Glomerular visceral epithelial cell (primary cell): Measurements from ENCODE around the gene CLCF1.

ENCODE experiments used
- DNase-seq: peaks from one replicate; pipeline ENCODE4 v3.0.0-alpha.2; 2016; ENCODE audit errors: extremely low spot score

The CLCF1 gene

DNA sequence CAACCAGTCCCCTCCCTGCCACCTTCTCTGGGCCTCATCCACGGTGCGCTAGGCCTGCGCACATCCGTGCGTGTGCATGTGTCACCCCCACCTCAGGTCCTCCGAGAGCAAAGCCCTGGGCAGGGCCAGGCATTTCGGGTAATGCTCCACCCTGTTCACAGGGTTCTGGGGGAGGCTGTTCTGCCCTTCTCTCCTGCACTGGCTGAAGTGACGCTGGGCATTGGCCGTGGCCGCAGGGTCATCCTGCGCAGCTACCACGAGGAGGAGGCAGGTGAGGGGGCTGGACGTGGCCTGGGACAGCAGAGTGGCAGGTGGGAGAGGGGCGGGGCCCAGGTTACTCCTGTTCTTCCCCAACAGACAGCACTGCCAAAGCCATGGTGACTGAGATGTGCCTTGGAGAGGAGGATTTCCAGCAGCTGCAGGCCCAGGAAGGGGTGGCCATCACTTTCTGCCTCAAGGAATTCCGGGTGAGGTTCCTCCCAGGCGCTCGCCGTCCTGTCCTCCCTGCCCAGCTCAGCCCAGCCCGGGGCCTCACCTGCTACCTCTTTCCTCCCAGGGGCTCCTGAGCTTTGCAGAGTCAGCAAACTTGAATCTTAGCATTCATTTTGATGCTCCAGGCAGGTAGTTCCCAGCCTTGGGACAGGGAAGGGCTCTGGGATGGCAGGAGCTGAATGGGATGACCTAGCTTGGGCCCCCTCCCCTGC is 22.3 kb upstream of the CLCF1 start:
- no peak for DNase-seq

DNA sequence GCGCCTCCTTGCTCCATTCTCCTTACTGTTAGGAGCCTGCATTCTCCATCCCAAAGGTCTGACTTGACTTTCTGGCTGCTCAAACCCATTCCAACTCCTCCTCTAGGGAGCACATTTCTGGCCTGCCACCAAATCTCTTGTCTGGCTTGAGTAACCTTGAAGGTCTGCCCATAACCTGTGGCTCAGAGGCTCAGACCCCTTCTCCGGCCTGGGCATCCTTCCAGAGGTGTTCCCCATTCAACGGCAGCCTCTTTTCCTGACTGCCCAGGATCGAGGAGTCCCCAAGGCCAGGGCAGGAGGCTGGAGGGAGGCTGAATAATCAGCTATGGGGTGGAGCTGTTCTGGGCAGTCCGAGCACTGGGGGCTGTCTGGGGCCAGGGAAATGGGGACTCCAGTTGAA is 20.6 kb upstream of the CLCF1 start:
- DNase-seq, result no peak

DNA sequence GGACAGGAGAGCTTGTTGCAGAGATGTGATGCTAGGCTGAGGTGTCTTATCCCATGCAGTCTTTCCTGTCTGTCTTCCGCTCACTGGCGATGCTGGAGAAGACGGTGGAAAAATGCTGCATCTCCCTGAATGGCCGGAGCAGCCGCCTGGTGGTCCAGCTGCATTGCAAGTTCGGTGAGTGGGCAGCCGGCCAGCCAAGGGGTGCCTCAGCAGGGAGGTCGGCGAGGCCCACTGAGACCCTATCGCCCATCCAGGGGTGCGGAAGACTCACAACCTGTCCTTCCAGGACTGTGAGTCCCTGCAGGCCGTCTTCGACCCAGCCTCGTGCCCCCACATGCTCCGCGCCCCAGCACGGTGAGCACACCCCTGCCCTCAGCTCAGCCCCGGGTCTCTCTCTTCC is 20.0 kb upstream of the CLCF1 start:
- no peak for DNase-seq

DNA sequence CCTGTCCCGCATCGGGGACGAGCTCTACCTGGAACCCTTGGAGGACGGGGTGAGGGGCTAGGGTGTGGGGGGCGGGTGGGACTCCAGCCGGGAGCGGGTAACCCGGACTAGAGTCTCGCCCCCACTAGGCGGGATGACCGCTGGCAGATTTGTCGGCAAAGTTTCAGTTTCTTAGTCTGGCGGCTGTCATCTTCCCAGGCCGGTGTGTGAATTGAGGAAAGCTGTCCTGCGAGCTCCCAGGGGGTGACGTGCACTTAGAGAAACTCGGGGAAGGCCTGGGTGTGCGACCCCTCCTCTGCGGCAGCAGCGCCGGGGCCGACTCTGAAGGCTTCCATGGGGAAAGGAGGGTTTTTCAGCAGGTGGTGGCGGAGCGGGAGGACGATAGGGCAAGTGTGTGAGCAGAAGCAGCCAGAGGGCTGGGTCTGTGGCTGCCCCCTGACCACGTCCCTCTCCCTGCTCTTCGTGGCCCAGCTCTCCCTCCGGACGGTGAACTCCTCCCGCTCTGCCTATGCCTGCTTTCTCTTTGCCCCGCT is 18.9 kb upstream of the CLCF1 start:
- DNase-seq, result no peak

DNA sequence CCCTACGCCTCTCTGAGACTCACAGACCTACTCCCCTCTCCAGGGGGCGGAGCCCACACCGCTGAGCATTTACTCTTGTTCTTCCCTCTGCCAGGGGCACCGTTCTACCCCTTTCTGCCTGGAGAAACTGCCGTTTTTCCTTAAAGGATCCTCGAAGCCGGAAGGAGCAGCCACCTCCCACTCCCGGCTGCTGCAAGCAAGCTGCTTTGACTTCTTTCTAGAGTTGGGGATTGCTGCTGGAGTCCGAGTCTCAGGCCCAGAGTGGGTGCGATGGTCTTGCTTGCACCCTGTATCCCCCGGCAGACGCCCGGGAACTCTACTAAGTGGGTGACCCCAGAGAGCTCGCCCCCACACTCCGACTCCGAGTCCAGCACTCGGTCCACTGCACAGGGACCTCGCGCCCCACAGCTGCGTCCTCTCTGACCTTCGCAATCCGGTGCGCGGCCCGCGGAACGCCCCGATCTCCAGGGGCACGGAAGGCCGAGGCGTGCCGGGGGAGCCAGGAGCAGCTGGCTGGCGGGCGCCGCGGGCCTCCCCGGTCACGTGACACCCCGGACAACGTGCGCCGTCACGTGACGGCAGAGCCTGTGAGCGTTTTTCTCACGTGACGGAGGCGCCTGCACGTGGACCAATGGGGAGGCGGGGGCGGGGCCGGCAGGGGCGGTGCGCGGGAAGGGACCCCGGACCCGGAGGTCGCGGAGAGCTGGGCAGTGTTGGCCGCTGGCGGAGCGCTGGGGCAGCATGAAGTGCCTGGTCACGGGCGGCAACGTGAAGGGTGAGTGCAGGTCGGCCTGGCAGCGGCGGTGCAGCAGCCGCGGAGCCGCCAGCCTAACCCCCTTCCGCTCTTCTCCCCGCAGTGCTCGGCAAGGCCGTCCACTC is 18.1 kb upstream of the CLCF1 start, which contains the start of gene RAD9A:
TSS of gene RAD9A (plus strand) at position 683 of the 879 bp plus-strand sequence. CDS start at position 742, 59 bp downstream.
- peak; percentile 92 for DNase-seq

DNA sequence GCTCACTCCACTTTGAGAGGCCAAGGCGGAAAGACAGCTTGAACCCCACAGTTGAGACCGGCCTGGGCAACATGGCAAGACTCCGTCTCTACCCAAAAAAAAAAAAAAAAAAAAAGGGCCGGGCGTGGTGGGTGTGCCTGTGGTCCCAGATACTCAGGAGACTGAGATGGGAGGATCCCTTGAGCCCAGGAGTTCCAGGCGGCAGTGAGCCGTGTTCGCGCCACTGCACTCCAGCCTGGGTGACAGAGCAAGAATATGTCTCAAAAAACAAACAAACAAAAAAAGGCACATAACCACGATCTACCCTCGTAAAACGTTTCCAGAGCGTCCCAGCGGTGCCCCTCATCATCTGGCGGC is 17.5 kb upstream of the CLCF1 start:
- DNase-seq, result no peak

DNA sequence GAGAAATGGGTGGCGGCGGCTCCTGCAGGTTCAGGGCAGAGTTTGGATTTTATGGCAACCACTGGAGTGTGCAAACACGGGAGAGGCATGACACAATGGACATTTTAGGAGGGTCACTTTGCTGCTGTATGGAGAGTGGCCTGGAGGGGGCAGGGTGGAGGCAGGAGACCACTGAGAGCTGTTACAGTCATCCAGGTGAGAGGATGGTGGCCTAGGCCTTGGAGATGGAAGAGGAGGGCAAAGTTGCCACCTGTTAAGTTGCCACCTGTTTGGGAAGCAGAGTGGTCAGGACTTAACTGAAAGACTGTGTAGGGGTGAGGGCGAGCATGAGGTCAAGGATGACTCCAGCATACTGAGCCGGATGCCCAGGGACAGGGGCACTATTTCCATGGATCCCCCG is 16.1 kb upstream of the CLCF1 start:
- DNase-seq, result no peak

DNA sequence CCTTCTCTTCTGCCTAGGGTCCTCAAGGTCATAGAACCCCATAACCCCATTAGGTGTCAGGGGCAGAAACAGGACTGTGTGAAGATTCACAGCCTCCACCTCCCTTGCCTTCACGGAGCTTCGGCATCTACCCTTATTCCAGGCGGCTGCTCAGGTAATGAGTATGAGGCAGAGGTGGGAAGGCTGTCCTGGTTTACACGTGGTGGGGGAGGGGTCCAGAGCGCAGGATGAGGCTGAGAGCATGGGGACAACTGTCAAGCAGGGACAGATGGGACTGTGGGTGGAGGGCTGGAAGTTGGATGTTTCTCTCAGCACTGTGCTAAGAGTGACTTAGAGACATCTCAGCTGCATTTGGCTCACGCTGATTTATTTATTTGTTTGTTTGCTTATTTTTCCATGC is 14.1 kb upstream of the CLCF1 start:
- no peak for DNase-seq

DNA sequence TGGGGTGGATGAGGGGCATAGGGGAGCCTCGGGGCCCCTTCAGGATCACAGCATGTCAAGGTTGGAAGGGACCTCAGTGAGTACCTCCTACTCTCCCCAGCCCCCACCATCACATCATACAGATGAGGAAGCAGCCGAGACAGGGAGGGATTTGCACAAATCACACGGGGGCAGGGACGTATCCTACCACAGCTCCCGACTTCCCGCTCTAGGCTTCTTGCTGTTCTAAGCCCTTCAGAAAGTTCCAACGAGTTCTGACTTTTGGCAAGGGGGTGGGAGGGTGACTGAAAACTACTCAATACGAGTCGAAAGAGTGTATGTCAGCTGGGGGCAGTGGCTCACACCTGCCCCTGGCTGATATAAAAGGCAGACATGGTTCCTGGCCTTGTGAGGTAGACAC is 13.7 kb upstream of the CLCF1 start:
- DNase-seq, result no peak

DNA sequence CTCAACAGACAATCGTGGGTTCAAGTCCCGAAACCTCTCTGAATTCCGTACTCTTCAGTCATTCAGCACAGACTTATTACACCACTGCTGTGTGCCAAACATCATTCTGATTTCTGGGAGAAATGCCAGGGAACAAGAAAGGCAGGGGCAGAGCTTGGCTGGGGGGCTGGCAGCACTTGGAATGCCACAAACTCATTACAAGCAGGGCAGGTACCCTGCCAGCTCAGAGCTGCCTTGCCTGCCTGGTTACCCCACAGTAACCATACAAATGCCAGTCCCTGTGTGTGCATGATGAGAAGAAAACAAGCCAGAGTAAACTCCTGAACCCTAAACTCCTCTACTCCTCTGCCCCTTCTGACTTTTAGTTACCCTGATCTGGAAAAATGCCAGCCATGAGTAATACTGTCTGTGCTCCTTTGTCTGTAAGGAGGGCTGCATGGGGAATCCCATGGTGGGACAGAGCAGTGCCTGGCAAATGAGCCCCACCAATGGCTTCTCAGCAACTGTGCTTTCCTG is 11.5 kb upstream of the CLCF1 start:
- DNase-seq, result peak; percentile 86

DNA sequence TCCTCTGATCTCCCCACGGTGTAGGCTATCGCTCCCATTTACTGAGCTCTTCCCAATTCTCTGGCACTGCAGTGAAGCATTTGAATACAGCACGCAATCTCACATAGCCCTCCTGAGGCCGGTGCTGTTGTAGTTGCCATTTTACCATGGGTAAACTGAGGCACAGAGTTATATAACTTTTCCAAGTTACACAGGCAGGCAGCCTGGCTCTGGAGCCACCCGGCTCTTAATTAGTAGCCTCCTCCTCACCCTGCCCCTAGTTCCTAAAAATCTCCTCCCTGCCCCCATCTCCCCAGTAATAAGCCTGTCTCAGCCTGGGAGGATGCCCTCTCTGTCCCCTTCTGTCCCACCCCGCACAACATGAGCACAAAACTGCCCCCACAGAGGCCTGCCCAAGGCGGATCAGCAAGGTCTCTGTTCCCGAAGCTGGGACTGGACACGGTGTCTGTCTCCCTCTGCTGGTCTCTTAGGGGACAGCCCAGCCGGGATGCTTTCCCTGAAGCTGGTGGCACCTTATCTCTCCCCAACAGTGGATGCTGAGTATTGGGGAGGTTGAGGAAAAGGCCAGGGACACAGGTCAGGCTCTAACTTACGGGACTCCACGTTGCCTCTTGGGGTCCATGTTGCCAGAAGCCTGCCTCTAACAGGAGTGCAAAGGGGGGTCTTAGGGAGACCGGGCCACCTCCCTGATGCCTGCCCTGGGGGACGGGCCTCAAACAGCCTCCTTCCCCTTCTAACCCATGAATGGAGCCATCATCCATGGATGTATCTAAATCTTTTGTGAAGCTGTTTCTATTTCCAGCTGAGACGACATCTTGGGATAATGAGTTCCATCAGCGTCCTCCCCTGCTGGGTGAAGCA is 9.1 kb upstream of the CLCF1 start:
- DNase-seq, result peak; percentile 79

DNA sequence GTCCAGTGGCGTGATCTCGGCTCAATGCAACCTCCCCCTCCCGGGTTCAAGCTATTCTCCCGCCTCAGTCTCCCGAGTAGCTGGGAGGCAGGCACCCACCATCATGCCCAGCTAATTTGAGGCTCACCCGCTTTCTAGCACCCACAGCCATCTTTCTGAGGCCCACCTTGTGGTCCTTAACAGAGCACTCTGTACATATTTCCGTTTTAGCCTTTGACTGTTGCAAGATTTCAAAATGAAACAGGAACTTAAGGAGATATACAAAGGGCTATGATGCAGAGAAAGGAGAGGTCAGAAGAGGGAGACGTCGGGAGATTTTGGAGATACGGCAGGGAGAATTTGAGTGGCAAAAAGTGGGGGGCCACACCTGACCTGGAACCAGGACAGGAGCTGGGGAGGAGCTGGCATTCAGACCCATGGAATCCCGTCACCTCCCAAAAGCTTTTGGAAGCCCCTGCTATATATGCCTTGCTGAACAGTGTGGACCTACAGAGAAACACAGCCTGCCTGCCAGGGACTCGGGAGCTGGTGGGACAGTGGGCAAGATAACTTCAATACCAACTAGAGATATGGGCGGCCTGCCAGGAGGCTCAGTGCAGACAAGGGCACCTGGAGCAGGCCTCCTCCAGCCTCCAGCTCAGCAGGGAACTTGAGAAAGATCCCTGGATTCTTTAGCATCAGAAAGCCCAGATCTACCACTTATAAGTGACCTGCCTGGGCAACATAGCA is 8.0 kb upstream of the CLCF1 start:
- DNase-seq, result no peak

DNA sequence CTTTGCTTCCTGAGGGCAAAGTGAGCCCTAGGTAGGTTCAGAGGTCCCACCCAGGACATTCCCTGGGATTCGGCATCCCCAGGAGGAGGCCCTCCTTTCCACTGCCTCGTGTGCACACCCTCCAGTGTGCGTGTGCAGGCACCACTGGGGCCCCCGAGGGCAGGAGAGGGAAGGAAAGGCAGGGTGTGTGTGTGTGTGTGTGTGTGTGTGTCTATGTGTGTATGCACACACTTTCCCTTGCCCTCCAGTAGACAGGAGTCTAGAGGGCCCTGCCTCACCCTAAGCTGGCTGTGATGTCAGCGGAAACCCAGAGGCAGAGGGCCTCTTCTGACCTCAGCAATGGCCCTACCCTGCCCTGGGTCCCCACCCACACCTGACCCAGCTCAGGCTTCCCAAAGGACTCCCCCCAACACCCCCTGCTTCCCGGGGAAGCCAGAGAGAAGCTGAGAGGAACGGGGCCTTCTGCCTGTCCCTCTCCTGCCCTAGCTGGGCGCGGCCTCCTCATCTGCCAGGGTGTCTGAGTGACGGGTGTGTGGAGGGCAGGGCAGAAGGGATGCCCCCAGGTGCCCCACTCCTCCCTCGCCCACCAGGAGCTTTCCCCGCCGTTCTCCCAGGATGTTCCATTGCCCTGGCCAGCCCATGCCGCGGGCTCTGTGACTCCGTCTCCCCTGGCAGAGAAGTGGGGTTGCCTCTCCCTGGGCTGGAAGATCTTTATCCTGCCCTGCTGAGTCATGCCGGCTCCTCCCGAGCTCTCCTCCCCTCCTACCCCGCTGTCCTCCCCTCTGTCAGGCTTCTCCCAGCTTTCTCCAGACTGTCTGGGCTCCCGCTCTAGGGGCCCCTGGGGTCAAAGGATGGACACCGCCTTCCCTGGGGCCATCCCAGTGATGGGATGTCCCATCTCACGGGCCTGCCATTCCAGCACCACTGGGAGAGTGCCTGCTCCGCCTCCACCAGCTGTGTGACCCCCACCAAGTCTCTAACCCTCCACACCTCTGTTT is 6.0 kb upstream of the CLCF1 start:
- DNase-seq, result no peak

DNA sequence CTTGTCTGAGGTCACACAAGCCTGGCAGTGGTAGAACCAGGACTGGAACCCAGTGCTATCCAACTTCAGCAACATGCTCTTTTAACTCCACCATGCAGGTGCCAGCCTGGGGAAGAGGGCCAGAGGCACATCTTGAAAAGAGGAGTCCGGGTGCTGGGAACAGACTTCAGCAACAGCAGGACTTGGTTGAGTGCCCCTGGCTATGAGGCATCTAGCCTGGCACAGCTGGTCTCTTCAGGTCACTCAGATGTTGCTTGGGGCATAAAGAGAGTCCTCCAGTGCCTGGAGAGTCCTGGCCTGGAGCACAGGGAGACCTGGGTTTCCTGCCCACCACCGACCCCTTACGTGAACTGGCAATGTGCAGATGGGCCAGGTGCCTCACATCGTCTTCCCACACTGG is 5.1 kb upstream of the CLCF1 start:
- DNase-seq, result no peak

DNA sequence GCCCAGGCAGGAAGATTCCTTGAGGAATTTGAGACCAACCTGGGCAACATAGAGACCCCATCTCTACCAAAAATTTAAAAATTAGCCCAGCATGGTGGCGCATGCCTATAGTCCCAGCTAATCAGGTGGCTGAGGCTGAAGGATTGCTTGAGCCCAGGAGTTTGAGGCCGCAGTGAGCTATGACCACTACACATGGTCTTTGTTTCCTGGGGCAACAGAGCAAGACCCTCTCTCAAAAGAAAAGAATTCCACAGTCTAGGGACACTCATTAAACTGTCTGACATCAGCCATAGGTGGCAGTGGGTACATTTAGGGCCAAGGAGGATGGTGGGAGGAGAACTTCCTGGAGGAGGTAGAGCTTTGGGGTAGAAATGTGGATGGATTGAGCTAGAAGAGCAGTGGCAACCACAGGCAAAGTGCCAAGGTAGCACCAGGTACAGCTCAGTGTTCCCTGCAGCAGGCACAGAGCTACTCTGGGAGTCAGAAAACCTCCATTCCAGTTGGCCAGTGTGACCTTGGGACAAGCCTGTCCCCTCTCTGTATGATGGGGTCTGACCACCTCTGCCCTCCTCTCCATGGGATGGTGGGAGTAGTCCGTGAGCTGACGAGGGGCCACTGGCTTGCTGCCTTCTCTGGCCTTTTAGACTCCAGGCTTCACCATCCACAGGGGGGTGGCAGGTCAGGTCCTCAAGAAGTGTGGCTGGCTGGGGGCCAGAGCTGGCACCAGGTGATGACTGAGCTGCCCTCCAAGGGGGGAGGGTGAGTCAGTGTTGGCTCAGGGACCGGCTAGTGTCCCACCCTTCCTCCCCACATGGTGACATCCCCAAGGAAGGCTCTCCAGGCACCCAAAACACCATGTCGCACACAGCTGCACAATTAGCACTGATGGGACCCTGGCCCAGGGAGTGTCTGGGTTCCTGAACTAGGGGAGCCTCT is 3.7 kb upstream of the CLCF1 start:
- no peak for DNase-seq

DNA sequence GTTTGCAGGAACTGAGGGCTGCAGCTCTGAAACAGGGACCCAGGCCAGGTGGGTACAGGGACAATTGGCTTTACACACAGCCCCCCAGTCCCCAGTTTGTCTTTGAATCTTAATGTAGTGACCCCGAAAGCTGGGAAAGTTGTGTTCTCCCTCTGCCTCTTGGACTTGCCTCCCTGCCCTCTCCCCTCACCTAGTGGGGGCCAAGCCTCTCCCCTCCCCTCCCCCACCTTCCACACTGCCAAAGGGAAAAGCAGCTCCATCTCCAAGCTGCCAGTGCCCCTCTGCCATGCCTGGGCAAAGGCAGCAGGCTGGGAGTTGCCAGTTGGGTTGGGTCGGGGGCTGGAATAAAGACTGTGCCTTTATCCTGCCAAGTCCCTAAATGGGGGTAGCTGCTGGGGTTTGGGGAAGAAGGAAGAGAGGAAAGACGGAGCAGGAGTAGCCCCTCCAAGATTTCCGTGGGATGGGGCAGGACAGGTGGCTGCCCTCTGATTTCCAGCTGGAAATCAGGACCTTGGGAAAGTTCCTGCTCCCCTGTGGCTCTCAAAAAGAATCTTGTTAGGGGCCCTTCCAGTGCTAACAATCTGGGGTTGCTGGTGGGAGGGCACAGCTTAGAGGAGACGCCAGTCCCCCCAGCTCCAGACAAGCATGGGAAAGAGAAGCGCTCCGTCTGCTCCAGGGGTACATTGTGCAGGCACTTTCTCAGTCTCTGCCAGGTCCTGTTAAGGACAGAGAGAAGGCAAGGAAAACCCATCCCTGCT is 2.8 kb upstream of the CLCF1 start:
- no peak for DNase-seq

DNA sequence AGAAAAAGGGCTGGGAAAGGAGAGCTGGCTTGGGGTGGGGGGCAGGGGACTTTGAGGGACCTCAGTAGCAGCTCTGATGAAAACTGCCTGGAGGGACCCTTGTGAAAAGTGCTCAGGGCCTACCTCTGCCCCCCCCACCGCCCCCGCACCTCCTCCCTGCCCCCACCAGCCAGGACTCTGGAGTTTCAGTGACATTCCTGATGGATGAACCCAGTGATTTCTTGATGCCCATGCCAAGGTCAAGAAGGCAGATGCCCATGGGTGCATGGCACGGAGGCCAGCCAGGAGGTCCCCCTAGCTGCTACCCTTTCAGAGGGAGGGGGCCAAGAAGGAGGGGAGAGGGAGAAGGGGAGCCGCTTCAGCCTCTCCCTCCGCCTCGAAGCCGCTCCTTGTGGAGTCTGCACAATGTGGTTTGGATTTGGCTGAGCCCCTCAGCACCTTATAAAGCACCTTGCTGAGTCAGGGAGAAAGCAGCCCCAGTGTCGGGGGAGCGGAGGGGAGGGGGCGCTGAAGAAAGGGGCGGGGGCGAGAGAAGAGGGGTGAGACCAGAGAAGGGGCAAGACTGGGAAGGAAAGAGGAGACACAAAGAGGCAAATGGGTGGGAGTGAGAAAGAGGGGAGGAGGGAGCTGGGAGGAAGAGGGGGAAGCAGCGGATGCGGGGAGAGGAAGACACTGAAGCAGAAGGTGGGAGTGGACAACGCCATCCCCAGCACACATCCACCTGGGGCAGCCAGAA is 2.1 kb upstream of the CLCF1 start:
- DNase-seq, result peak; percentile 50
